GM10847 (cell line): ENCODE measurements around the gene RFC3.

ENCODE experiments used
- POLR2A ChIP-seq: IDR thresholded peaks from 2 replicates; pipeline ENCODE4 v1.6.1; 2011; ENCODE audit not compliant: insufficient read length; ENCODE audit errors: extremely low read depth

The RFC3 gene

DNA sequence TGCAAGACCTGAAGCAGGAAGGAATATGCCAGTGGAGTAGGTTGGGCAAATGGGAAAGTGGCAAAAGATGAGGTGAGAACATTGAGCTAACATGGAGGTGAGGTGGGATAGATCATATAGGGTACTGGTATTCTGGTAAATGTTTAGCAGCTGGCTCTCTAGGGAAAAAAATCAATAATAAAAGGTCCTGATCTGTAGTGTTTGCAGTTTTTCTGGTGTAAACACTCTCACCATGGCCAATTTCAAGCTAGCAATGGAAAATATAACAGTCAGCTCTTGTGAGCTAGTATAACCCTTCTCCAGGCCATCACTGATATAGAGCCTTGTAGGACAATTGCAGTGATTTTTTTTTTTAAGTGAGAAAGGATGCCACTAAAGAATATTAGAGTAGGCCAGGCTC is 31.3 kb downstream of the RFC3 start:
- TF ChIP-seq POLR2A, result no peak

- TF ChIP-seq POLR2A, result no peak
Observed at GRCh38 chr13:33855371-33855895, 37.5 kb downstream of the RFC3 start.

GRCh38 chr13:33859691-33860303 is 41.8 kb downstream of the RFC3 start:
- TF ChIP-seq POLR2A, result no peak

- no peak for TF ChIP-seq POLR2A
Observed at GRCh38 chr13:33860526-33860925, 42.6 kb downstream of the RFC3 start.

DNA sequence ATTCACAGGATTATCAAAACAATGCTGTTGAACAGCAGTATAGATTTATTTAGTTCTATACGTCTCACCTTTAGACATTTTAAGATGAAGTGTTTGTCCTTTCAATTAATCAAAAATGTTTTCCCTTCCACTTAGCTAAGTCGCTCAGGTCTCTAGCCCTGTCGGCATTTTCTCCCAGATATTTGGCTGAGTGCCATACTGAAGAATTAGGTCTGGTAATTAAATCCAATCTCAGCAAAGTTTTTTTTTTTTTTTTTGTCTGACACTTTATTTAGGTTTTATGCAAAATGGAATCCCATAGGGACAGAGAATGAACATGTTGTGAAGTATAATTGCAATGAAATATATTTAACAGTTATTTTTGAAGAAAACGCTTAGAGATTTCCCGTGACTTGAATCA is 44.1 kb downstream of the RFC3 start:
- TF ChIP-seq POLR2A, result no peak

- no peak for TF ChIP-seq POLR2A
Observed at GRCh38 chr13:33863188-33863789, 45.3 kb downstream of the RFC3 start.

- no peak for TF ChIP-seq POLR2A
Observed at GRCh38 chr13:33865945-33866344, 48.0 kb downstream of the RFC3 start.

- no peak for TF ChIP-seq POLR2A
Observed at GRCh38 chr13:33867472-33867871, 49.5 kb downstream of the RFC3 start.

GRCh38 chr13:33868343-33868994 is 50.5 kb downstream of the RFC3 start:
- no peak for TF ChIP-seq POLR2A

DNA sequence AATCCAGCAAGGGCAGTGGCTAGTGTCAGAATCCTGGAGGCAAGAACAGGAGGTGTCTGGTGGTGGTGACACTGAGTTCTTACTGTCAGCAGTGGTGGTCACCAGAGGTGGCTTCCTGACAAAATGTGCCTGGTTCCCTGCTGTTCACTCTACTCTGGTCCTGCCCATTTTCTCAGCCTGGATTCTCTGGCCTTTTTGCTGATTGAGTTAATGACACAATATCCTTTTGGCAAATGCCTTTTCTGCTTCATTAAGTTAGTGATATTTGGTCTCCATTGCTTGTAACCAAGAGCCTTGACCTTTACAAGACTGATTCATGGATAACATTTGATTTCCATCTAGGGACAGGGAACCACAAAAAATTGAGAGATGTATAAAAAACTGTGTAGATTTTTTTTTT is 51.1 kb downstream of the RFC3 start:
- TF ChIP-seq POLR2A, result no peak

GRCh38 chr13:33870046-33870668 is 52.2 kb downstream of the RFC3 start:
- no peak for TF ChIP-seq POLR2A

DNA sequence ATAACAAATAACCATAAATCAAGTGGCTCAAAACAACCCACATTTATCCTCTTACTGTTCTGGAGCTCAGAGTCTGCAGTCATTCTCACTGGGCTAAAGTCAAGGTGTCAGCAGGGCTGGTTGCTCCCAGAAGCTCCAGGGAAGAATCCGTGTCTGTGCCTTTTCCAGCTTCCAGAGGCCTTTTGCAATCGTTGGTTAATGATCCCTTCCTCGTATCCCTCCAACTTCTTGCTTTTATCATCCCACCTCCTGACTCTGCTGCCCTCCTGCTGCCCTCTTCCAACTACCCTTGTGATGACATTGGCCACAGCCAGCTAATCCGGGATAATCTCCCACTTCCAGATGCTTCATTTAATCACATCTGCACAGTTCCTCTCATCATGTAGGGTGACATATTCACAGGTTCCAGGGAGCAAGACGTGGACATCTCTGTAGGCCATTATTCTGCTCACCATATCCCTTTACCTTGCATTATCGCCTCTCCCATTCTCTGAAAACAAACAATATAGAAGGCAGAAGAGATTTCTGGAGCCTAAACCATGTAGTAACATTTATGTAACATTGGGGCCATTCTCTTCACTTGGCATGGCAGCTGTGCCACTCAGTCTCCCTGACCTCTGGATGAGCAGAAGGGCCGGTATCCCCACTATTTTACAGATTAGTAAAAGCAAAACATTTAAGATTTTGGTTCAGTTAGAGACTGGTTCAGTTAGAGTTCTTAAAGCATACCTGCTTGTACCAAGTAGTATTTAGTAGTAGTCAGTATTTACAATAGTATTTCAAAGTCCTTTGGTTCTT is 53.5 kb downstream of the RFC3 start:
- TF ChIP-seq POLR2A, result no peak

DNA sequence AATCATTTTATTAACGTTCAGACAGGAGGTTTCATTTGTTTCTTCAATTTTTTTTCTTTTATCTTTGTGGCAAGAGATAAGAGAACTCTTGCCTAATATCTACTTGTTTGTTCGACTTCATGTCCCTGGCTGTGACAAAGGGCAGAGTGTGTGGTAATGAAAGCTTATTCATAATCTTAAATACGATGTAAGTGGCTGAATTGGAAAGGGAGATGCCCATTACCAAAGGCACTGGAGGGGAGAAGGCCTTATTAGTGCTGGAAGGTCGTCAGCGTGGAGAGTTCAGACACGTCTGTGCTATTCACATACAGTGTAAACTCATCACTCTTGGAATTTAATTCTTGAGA is 54.0 kb downstream of the RFC3 start:
- no peak for TF ChIP-seq POLR2A

DNA sequence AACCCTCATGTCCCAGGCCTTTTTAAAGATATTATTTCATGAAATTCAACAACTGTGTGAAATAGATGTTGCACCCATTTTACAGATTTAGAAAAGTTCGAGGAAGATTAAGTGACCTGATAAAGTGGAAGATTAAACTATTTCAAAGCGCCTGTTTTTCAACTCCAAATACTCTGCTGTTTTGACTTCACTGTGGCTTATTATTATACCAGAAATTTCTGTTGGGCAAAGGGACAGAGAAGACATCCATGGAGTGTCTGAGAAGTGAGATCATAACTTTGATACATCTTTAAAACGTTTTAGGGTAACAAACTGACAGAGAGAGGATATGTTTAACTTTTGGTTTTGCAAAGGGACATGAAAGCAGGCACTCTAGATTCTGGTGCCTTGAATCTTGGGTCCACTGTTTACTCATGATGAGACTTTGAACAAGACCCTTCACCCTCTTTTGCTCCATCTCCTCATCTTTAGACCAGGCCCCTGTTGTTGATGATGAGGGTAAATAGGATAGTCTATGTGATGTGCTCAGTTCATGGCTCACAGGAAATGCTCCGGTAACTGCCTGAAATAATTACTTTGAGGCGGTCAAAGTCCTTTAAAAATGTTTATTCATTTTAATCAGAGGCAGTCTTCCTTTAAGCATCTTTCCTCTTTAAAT is 55.4 kb downstream of the RFC3 start:
- TF ChIP-seq POLR2A, result no peak

DNA sequence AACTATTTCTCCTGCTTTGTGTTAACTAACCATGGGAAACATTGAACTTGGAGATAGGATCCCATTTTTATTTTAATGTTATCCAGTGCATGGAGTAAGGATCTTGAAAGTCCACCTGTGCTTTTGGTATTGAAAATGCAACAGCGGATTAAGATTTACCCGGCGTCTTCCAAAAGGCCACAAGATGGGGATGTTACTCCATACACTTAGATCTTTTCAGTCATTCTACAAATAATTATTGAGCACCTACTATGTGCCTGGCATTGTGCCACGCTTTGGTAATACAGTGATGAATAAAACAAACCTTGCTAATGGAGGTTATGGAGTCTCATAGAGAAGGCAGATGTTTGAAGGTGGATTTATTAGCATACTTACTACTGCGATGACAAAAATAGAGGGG is 56.9 kb downstream of the RFC3 start:
- TF ChIP-seq POLR2A, result no peak
